HAP-1 (cell line): Measurements from ENCODE around the gene FGB.

Source experiments
- DNase-seq, 2 experiments: peaks; one replicate each; pipeline ENCODE4 v3.0.0-alpha.2; 2016 to 2020; ENCODE audit warnings: low spot score in 2 of 2
- H3K27me3 ChIP-seq: fragments of 250-450 bp; sonication (Bioruptor Pico); 2 replicates; pipeline ENCODE4 v1.5.1; 2020; ENCODE audit warnings: low read depth, mild to moderate bottlenecking, moderate library complexity
- H3K36me3 ChIP-seq: fragments of 250-450 bp; sonication (Bioruptor Pico); replicated peaks from 2 replicates; pipeline ENCODE4 v1.5.1; 2020; ENCODE audit warnings: mild to moderate bottlenecking
- H3K4me1 ChIP-seq: fragments of 250-450 bp; sonication (Bioruptor Pico); 2 replicates; pipeline ENCODE4 v1.5.1; 2020; ENCODE audit warnings: mild to moderate bottlenecking
- H3K4me3 ChIP-seq: fragments of 250-450 bp; sonication (Bioruptor Pico); 2 replicates; pipeline ENCODE4 v1.5.1; 2020; ENCODE audit warnings: mild to moderate bottlenecking, moderate library complexity
- H3K9me3 ChIP-seq: fragments of 250-450 bp; sonication (Bioruptor Pico); 2 replicates; pipeline ENCODE4 v1.5.1; 2020; ENCODE audit warnings: mild to moderate bottlenecking, moderate library complexity
- in situ Hi-C: fragments of 300-500 bp; cut with MboI; formaldehyde crosslinking; loops from 3 replicates; pipeline ENCODE4 v1.14.3; 2020; ENCODE audit warnings: low sequenced_read_pairs, inconsistent platforms, mixed read lengths

Gene FGB

GRCh38 chr4:154578919-154579318 is 16.1 kb downstream of the FGB start:
- Histone ChIP-seq H3K9me3 (no peaks in the 10 kb centered on the region; the same call in 1 of the 2 replicates), H3K27me3 (peaks cover 6% of the 10 kb centered on the region; the same call in 1 of the 2 replicates), H3K4me3 (no peak overlapping the region), H3K4me1 (no peaks in the 10 kb centered on the region), H3K36me3 (no peaks in the 10 kb centered on the region)
- in situ Hi-C loops: no loop called here
- no peak for DNase-seq

DNA sequence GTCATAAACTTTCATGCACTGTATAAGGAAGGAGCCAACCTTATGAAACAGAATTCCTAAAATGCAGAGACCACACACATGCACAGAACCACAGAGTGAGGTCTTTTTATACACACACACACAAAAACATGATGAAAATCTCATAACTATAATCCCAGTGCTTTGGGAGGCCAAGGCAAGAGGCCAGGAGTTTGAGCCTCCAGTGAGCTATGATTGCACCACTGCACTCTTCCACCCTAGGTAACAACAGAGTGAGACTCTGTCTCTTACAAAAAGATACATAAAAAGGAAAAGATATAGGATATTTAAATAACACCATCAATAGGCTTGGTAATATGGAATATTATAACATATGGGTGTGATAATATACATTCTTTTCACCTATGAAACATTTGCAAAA is 17.1 kb downstream of the FGB start:
- H3K9me3 ChIP-seq: no peaks in the 10 kb centered on the region; the same call in 1 of the 2 replicates
- DNase-seq: no peak
- no peaks in the 10 kb centered on the region for H3K4me1 ChIP-seq
- H3K4me3 ChIP-seq: no peak overlapping the region
- no peaks in the 10 kb centered on the region for H3K36me3 ChIP-seq
- peaks cover 6% of the 10 kb centered on the region; the same call in 1 of the 2 replicates for H3K27me3 ChIP-seq
- in situ Hi-C loops: no loop called here

- 0 out of 2 replicates have a peak, but pooled peaks cover 4% of the 10 kb centered on the region for H3K27me3 ChIP-seq
- in situ Hi-C loops: no loop called here
- H3K36me3 ChIP-seq: no peaks in the 10 kb centered on the region
- no peaks in the 10 kb centered on the region; the same call in 1 of the 2 replicates for H3K9me3 ChIP-seq
- H3K4me1 ChIP-seq: no peaks in the 10 kb centered on the region
- no peak overlapping the region for H3K4me3 ChIP-seq
- DNase-seq: no peak
These were observed 19.9 kb downstream of the FGB start for GRCh38 chr4:154582723-154583122.

GRCh38 chr4:154583230-154583629 is 20.4 kb downstream of the FGB start:
- Histone ChIP-seq H3K9me3 (no peaks in the 10 kb centered on the region; the same call in 1 of the 2 replicates), H3K36me3 (no peaks in the 10 kb centered on the region), H3K4me1 (no peaks in the 10 kb centered on the region), H3K27me3 (0 out of 2 replicates have a peak, but pooled peaks cover 4% of the 10 kb centered on the region), H3K4me3 (no peak overlapping the region)
- in situ Hi-C loops: no loop called here
- DNase-seq: no peak

- in situ Hi-C loops: no loop called here
- H3K4me1 ChIP-seq: no peaks in the 10 kb centered on the region
- no peak for DNase-seq
- no peaks in the 10 kb centered on the region; the same call in 1 of the 2 replicates for H3K9me3 ChIP-seq
- H3K36me3 ChIP-seq: no peaks in the 10 kb centered on the region
- 0 out of 2 replicates have a peak, but pooled peaks cover 4% of the 10 kb centered on the region for H3K27me3 ChIP-seq
- H3K4me3 ChIP-seq: no peak overlapping the region
These were observed 20.9 kb downstream of the FGB start for GRCh38 chr4:154583677-154584076.

GRCh38 chr4:154584259-154584658 is 21.4 kb downstream of the FGB start:
- Histone ChIP-seq H3K9me3 (no peaks in the 10 kb centered on the region), H3K4me1 (no peaks in the 10 kb centered on the region), H3K4me3 (no peak overlapping the region), H3K36me3 (no peaks in the 10 kb centered on the region), H3K27me3 (0 out of 2 replicates have a peak, but pooled peaks cover 4% of the 10 kb centered on the region)
- DNase-seq: no peak
- in situ Hi-C loops: no loop called here

DNA sequence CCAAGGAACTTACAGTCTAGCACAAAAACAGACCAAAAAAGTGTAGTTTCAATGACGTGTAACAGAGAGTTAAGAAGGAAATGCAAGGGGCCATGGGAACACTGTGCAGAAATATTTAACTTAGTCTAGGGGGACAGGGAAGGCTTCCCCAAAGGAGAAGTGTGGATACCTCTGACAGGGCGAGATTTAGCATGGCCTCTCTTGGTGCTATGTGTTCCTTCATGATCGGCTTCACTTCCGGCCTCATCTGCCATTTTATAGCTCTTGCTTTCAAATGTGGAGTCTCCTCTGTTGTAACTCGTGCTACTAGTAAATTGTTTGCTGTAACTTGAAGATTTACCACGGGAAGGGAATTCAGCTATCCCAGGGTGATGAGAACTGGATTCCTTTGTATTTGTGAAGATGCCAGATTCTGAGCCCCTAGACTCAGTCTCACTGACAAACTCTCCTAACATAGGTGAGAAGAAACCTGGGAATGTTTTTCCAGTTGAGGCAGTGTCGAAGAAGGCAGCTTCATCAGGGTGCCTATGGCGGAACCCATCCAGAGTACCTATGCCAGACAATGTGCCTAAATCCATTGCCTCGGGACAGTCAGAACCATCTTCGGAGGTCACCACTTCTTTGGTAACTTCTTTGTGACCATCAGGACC is 22.7 kb downstream of the FGB start:
- Histone ChIP-seq H3K36me3 (no peaks in the 10 kb centered on the region), H3K4me1 (no peaks in the 10 kb centered on the region), H3K27me3 (peaks cover 4% of the 10 kb centered on the region; the same call in 1 of the 2 replicates), H3K9me3 (no peaks in the 10 kb centered on the region), H3K4me3 (no peak overlapping the region)
- DNase-seq: no peak
- in situ Hi-C loops: no loop called here

DNA sequence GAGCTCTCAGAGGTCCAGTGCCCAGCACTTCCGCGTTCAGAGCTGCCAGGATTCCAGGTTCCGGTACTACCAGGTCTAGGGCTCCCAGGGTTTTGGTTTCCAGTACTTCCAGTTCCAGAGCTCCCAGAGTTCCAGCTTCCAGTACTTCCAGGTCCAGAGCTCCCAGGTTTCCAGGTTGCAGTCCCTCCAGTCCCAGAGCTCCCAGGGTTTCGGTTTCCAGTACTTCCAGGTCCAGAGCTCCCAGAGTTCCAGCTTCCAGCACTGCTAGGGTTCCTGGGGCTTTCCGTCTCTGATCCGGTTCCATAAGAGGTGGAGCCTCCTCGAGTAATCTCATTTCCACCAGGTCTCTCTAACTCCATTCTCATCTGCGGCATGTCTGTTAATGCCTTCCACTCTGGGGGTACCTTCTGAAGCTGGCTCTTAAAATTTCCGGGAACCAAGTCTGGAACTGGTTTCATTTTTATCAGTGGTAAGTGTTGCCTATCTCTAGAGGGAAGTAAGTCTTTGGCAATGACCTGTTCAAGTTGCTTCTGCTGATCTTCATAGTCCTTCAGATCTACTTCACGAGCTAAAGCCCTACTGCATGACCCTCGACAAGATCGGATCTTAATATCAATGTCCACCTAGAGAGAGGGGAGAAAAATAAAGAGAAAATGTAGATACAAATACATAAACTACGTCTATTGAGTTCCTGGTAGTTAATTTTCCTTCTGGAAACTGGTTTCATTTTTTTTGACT is 23.7 kb downstream of the FGB start:
- no peaks in the 10 kb centered on the region for H3K36me3 ChIP-seq
- no peak for DNase-seq
- no peak overlapping the region for H3K4me3 ChIP-seq
- H3K4me1 ChIP-seq: no peaks in the 10 kb centered on the region
- H3K9me3 ChIP-seq: no peaks in the 10 kb centered on the region
- peaks cover 4% of the 10 kb centered on the region; the same call in 1 of the 2 replicates for H3K27me3 ChIP-seq
- in situ Hi-C loops: no loop called here

DNA sequence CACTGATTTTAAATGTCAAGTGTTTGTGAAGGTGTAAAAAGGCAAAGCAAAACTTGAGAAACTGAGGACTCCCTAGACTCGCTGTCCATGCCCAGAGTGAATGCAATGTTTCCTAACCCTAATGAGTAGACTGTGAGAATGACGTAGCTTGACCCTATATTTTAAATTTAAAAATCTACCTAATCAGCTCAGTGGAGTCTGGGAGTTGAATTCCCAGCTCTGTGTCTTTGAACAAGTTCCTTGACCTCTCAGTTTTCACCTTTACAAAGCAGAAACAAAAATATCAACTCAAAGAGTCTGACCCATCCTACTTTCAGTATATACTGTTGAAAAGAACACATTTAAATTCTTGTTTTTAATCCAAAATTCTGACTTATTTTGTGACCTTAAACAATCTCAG is 25.4 kb downstream of the FGB start:
- in situ Hi-C loops: no loop called here
- no peak for DNase-seq

DNA sequence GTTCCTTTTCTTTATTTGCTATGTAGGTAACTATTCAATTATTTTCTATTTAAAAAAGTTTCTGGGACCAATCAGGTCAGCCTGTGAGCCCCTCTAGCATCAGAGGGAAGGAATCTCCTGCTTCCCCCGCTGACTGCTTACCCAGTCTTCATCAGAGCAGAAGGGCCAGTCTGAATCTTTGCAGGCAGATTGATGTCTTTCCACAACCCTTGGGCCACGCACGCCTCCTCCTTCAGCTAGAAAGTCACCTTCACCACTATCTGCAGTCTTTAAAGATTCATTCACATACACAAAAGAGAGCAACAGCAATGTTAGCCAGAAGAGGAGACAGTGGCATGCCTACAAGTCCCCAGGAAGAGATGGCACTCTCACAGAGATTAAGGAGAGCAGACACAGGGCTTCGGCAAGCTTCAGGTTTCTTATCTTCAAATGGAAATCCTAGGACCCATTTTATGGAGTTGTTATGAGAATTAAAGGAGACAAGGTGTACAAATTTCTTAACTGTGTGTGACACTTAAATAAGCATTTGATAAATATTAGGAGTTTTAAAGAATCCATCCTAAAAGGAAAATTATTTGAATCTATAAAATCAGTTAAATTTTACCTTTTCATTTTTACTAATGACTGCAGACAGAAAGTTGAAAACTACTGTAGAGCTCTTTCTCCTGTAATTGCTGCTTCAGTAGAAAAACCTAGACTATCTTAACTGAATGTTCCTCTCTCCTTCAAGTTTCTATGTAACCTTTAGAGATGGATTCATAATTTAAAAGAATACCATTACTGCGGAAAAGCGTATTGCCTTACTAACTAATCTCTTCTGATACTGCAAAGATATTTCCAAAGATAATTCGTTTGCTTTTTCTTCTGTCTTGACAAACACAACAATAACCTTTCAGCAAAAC is 26.7 kb downstream of the FGB start:
- Histone ChIP-seq H3K27me3 (no peaks in the 10 kb centered on the region; the same call in 1 of the 2 replicates), H3K9me3 (no peaks in the 10 kb centered on the region), H3K36me3 (no peaks in the 10 kb centered on the region), H3K4me3 (no peak overlapping the region), H3K4me1 (no peaks in the 10 kb centered on the region)
- DNase-seq: no peak
- in situ Hi-C loops: no loop called here

More for the DNA sequence above, 25.4 kb downstream of the FGB start:
- Histone ChIP-seq H3K4me1 (no peaks in the 10 kb centered on the region), H3K36me3 (no peaks in the 10 kb centered on the region), H3K27me3 (peaks cover 2% of the 10 kb centered on the region; the same call in 1 of the 2 replicates), H3K9me3 (no peaks in the 10 kb centered on the region), H3K4me3 (no peak overlapping the region)

DNA sequence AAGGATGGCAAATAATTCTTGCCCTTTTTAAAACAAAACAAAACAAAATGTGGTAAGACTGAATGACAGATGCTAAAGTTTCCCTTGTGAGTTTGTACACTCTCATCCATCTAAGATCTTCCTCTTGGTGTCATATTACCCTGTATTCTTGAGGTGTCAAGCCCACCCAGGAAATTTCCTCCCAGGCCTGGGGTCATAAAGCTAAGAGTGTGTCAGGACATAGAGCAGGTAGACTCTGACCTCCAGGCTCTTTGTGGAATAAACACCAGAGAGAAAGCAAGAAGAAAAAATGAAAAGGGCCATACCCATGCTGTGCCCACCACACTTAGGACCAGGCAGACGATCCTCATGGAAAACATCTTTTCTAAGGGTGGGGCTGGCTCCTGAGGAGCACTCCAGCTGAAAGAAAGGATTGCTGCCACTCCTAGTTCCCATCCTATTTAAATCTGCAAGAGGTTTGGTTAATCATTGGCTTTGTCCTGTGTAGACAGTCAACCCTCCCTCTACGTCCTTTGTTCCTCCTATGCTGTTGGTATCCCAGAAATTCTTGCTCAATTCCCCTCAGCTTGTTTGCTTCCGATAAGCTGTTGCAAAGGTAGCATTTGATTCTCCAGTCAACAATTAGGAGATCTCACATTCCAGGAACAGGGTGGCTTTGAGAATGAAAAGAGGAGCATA is 27.7 kb downstream of the FGB start, which contains the start of gene FGA:
Gene FGA (minus strand): TSS at position 414 of the 678 bp plus-strand sequence. CDS start 55 bp downstream, at position 359.
- Histone ChIP-seq H3K9me3 (no peaks in the 10 kb centered on the region), H3K27me3 (no peaks in the 10 kb centered on the region; the same call in 1 of the 2 replicates), H3K4me1 (no peaks in the 10 kb centered on the region), H3K36me3 (no peaks in the 10 kb centered on the region), H3K4me3 (no peak within 1 kb of the TSS)
- in situ Hi-C loops: no loop called here
- no peak for DNase-seq

GRCh38 chr4:154591890-154592289 is 29.1 kb downstream of the FGB start:
- in situ Hi-C loops: no loop called here
- Histone ChIP-seq H3K4me1 (no peaks in the 10 kb centered on the region), H3K36me3 (no peaks in the 10 kb centered on the region), H3K4me3 (no peak overlapping the region), H3K9me3 (no peaks in the 10 kb centered on the region), H3K27me3 (no peaks in the 10 kb centered on the region; the same call in 1 of the 2 replicates)
- DNase-seq: no peak

DNA sequence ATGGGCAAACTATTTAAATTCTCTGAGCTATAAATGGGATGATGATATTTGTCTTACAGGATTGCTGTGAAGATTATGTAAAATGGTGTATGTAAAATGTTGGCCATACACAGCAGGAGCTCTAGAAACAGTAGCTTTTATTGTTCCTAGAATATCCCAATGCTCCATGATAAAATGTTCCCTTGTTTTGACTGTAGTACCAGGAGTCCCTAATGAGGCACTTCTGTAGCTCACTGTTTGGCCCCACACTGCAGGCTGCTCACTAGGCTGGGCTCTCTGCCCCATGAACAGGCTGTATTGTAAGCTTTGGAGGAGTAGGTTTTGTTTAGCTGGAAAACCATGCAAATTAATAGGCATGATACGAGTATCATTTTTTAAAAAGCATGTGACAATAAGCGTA is 31.1 kb downstream of the FGB start:
- Histone ChIP-seq H3K27me3 (no peaks in the 10 kb centered on the region; the same call in 1 of the 2 replicates), H3K4me3 (no peak overlapping the region), H3K36me3 (no peaks in the 10 kb centered on the region), H3K9me3 (no peaks in the 10 kb centered on the region), H3K4me1 (no peaks in the 10 kb centered on the region)
- in situ Hi-C loops: no loop called here
- no peak for DNase-seq
